ENCODE measurements around the gene OLA1. TPM values are rescaled to one million over a fixed set of nuclear protein-coding genes. Genes with fewer than 3 reads are reported as not detected.

OLA1 gene
- total RNA-seq, 1 experiment from 2014 or later, result 109 TPM

DNA sequence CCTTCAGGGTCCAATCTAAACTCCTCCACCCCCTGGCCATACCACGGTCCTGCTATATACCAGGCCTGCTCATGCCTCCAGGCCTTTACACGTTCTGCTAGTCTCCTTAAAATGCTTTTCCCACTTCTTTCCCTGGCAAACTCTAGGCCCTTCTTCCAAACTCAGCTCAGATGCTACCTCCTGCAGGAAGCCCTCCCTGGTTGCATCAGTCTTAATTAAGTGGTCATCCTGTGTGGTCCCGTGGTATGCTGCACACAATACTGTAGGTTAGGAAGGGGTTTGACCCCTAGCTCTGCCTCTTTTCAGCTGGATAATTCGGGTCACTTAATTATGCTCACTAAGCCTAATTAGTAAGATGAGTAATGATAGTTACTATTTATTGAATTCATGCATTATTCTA, 197.3 kb downstream of the OLA1 start (continued):
- no peak for TF ChIP-seq ELF4 (CRISPR knock-in tag; IDR thresholded peaks at IDR 0.05; ENCODE audit: low read depth)
- no peak for TF ChIP-seq CREM (CRISPR knock-in tag; IDR thresholded peaks at IDR 0.05)

DNA sequence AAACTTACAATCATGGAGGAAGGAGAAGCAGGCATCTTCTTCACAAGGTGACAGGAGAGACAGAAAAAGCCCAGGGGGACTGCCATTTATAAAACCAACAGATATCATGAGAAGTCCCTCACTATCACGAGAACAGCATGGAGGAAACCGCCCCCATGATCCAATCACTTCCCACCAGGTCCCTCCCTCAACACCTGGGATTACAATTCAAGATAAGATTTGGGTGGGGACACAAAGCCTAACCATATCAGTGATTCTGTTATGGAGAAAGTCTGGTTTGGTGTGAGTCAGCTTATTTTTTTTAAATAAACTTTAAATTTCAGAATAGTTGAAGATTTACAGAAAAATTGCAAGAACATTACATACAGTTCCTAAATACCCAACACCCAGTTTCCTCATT, 198.4 kb downstream of the OLA1 start:
- H3K4me3 Mint-ChIP-seq, result no peak overlapping the region
- ATAC-seq (no peak), DNase-seq (ENCODE audit: low spot score) (no peak)
- peaks cover 44% of the 10 kb centered on the region for H3K4me1 Mint-ChIP-seq
- ChIA-PET CTCF (interaction anchor here (0.8 to 1.2 kb wide), 2 partner anchors 10 to 14 kb away, joined by 3 read pairs; no protein-coding TSS in a partner anchor), POLR2A (no interaction called here)
- no peaks in the 10 kb centered on the region; the same call in 1 of the 2 replicates for H3K27me3 Mint-ChIP-seq (ENCODE audit: low read depth)
- H3K9me3 Mint-ChIP-seq, result peaks cover 14% of the 10 kb centered on the region
- no peak overlapping the region for H3K27ac Mint-ChIP-seq
- TF ChIP-seq RELA (CRISPR knock-in tag; IDR thresholded peaks at IDR 0.05; ENCODE audit: borderline replicate concordance), result no peak
- TF ChIP-seq, protein P1, sequence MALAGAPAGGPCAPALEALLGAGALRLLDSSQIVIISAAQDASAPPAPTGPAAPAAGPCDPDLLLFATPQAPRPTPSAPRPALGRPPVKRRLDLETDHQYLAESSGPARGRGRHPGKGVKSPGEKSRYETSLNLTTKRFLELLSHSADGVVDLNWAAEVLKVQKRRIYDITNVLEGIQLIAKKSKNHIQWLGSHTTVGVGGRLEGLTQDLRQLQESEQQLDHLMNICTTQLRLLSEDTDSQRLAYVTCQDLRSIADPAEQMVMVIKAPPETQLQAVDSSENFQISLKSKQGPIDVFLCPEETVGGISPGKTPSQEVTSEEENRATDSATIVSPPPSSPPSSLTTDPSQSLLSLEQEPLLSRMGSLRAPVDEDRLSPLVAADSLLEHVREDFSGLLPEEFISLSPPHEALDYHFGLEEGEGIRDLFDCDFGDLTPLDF (CRISPR knock-in tag; IDR thresholded peaks at IDR 0.05), result no peak
- TF ChIP-seq, protein P2, sequence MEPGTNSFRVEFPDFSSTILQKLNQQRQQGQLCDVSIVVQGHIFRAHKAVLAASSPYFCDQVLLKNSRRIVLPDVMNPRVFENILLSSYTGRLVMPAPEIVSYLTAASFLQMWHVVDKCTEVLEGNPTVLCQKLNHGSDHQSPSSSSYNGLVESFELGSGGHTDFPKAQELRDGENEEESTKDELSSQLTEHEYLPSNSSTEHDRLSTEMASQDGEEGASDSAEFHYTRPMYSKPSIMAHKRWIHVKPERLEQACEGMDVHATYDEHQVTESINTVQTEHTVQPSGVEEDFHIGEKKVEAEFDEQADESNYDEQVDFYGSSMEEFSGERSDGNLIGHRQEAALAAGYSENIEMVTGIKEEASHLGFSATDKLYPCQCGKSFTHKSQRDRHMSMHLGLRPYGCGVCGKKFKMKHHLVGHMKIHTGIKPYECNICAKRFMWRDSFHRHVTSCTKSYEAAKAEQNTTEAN (CRISPR knock-in tag; IDR thresholded peaks at IDR 0.05), result no peak
- TF ChIP-seq GRHL2 (CRISPR knock-in tag; IDR thresholded peaks at IDR 0.05; ENCODE audit: insufficient replicate concordance, severe bottlenecking), result no peak
- no peak for TF ChIP-seq NR3C1 (CRISPR knock-in tag; conservative IDR thresholded peaks at IDR 0.05; ENCODE audit: low read depth)
- TF ChIP-seq, protein P3, sequence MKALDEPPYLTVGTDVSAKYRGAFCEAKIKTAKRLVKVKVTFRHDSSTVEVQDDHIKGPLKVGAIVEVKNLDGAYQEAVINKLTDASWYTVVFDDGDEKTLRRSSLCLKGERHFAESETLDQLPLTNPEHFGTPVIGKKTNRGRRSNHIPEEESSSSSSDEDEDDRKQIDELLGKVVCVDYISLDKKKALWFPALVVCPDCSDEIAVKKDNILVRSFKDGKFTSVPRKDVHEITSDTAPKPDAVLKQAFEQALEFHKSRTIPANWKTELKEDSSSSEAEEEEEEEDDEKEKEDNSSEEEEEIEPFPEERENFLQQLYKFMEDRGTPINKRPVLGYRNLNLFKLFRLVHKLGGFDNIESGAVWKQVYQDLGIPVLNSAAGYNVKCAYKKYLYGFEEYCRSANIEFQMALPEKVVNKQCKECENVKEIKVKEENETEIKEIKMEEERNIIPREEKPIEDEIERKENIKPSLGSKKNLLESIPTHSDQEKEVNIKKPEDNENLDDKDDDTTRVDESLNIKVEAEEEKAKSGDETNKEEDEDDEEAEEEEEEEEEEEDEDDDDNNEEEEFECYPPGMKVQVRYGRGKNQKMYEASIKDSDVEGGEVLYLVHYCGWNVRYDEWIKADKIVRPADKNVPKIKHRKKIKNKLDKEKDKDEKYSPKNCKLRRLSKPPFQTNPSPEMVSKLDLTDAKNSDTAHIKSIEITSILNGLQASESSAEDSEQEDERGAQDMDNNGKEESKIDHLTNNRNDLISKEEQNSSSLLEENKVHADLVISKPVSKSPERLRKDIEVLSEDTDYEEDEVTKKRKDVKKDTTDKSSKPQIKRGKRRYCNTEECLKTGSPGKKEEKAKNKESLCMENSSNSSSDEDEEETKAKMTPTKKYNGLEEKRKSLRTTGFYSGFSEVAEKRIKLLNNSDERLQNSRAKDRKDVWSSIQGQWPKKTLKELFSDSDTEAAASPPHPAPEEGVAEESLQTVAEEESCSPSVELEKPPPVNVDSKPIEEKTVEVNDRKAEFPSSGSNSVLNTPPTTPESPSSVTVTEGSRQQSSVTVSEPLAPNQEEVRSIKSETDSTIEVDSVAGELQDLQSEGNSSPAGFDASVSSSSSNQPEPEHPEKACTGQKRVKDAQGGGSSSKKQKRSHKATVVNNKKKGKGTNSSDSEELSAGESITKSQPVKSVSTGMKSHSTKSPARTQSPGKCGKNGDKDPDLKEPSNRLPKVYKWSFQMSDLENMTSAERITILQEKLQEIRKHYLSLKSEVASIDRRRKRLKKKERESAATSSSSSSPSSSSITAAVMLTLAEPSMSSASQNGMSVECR (CRISPR knock-in tag; IDR thresholded peaks at IDR 0.05; ENCODE audit: borderline replicate concordance), result no peak
- TF ChIP-seq IRF2 (CRISPR knock-in tag; IDR thresholded peaks at IDR 0.05; ENCODE audit: borderline replicate concordance, low read depth), result no peak
- no peak for TF ChIP-seq NR2C2 (CRISPR knock-in tag; IDR thresholded peaks at IDR 0.05)
- no peak for TF ChIP-seq EMX1 (CRISPR knock-in tag; IDR thresholded peaks at IDR 0.05)
- TF ChIP-seq, protein P4, sequence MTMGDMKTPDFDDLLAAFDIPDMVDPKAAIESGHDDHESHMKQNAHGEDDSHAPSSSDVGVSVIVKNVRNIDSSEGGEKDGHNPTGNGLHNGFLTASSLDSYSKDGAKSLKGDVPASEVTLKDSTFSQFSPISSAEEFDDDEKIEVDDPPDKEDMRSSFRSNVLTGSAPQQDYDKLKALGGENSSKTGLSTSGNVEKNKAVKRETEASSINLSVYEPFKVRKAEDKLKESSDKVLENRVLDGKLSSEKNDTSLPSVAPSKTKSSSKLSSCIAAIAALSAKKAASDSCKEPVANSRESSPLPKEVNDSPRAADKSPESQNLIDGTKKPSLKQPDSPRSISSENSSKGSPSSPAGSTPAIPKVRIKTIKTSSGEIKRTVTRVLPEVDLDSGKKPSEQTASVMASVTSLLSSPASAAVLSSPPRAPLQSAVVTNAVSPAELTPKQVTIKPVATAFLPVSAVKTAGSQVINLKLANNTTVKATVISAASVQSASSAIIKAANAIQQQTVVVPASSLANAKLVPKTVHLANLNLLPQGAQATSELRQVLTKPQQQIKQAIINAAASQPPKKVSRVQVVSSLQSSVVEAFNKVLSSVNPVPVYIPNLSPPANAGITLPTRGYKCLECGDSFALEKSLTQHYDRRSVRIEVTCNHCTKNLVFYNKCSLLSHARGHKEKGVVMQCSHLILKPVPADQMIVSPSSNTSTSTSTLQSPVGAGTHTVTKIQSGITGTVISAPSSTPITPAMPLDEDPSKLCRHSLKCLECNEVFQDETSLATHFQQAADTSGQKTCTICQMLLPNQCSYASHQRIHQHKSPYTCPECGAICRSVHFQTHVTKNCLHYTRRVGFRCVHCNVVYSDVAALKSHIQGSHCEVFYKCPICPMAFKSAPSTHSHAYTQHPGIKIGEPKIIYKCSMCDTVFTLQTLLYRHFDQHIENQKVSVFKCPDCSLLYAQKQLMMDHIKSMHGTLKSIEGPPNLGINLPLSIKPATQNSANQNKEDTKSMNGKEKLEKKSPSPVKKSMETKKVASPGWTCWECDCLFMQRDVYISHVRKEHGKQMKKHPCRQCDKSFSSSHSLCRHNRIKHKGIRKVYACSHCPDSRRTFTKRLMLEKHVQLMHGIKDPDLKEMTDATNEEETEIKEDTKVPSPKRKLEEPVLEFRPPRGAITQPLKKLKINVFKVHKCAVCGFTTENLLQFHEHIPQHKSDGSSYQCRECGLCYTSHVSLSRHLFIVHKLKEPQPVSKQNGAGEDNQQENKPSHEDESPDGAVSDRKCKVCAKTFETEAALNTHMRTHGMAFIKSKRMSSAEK (CRISPR knock-in tag; IDR thresholded peaks at IDR 0.05; ENCODE audit: borderline replicate concordance), result no peak
- TF ChIP-seq MXD4 (CRISPR knock-in tag; IDR thresholded peaks at IDR 0.05; ENCODE audit: borderline replicate concordance), result no peak
- peaks cover 6% of the 10 kb centered on the region for H3K36me3 Mint-ChIP-seq

Data from WTC11 (cell line).